AG08395 (cell line): ENCODE results near the gene RASSF8.

Experiments
- DNase-seq: peaks from one replicate; pipeline ENCODE4 v3.0.0; 2012; ENCODE audit warnings: mixed read lengths, low spot score

Gene RASSF8

DNA sequence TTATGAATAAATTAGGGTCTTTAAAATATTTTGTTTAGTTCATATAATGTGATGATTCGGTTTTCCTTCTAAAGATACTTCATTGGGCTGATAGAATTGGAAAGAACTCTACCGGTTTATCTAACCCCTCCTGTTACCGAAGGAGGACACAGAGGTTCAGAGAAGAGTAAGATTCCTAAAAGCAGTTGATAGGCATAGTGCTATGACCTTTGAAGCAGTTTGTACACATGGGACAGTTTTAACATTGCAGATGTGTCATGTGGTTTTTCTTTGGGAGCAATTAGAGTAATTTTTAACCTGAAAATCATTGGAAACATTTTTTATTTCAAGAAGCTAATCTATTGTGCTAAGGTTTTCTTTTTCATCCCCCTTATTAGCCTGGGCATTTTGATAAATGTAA is 103.5 kb downstream of the RASSF8 start:
- no peak for DNase-seq

DNA sequence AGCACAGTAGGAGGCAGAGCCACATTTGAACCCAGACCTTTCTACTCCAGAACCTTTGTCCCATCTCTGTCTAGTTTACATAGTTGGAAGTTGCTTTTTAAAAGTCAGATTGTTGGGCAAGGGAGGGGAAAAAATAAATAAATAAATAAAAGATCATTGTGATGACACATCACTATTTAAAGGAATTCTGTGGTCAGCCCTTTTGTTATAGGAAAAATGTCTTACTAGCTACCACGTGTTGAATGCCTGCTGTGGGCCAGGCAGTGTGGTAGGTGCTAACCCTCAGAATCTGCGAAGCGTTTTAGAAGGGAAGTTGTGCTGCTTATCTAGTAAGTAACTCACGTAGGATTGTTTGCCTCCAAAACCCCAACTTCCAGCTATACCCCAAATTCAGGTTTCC is 104.1 kb downstream of the RASSF8 start:
- DNase-seq: peak; percentile 62

DNA sequence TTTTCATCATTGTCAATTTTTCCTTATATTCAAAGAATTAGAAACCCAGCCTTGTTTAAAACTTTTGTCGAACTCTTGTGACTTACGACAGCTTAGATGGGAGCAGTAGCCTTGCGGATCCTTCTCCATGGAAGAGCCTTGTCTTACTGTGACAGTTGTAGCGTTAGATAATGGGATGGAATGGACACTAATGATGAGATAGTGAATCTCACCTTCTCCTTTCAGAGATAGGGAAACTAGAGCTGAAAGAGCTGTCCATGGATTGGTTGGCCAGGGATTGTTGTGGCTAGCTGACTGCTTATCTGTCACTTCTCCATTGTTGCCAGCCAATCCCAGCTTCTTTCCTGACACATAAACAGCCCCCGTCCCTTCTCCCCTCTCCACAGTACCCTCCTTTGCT is 107.0 kb downstream of the RASSF8 start:
- no peak for DNase-seq

DNA sequence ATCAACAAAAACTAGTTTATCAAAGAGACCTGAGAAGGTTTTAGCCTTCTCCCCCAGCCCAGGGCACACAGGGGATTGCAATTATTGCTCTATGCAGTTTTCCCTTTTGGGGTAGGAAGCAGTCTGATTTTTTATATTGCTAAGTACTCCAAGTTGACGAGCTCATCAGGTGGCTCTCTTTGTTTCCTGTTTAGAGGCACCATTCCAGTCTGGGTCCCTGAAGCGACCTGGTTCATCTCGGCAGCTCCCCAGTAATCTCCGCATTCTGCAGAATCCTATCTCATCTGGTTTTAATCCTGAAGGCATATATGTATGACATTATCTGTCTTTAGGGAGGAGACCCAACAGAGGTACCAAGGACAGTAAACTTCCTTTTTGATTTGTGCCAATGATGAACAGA is 110.0 kb downstream of the RASSF8 start:
- no peak for DNase-seq

DNA sequence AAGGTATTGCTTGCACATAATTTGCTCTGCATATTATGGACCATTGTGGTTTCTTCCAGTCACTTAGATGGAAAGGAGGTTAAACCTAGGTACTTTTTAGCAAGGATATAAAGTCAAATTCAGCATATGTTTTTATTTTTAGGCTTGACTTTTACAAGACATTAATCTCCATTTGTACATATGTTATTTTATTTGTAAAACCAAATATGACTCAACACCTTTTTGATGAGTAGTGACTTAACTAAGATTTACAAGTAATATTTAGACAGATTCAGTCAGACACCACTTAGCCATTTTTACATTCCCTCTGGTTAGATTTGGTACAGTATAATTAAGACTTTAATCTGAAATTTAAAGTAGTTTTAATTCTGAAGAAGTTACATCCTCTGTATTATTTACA is 111.3 kb downstream of the RASSF8 start:
- no peak for DNase-seq

DNA sequence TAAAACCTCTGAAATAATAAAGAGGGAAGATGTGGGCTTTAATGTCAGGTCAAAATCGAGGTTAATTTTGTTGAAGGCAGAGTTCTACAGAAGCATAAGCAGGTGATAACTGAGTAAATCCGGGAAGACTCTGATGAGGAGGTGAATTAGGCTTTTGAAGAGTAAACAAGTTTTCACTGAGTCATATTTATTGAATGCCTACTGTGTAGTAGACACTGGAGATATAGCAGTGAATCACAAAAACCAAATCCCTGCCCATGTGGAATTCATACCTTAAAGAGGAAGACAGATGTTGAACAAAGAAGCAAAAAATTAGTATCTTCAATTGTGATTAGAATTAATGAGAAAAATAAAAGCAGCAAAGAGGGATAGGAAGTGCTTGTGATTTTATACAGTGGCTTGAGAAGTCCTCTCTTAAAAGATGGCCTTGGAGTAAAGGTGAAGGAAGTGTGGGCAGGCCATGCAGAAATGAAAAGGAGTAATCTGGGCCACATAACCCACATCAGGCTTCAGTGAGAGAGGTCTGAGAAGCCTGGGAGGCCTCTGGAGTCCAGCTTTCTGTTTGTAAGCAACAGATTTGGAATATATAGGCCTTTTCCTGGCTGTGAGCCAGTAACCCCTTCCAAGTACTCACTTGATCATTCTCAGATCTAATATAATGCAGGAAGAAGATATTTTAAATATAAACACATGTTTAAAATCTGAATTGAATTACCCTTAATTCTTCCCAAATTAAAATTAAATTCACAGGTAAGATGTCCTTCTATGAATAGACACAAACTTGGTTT is 119.6 kb downstream of the RASSF8 start:
- DNase-seq: peak; percentile 22

DNA sequence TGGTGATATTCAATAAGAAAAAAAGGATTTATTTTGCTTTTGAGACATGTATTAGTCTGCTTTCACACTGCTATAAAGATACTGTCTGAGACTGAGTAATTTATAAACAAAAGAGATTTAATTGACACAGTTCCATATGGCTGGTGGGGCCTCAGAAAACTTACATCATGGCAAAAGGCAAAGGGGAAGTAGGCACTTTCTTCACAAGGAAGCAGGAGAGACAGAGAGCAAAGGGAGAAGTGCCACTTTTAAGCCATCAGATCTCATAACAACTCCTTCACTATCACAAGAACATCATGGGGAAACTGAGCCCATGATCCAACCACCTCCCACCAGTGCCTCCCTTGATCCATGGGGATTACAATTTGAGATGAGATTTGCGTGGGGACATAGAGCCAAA is 122.4 kb downstream of the RASSF8 start:
- DNase-seq: no peak

DNA sequence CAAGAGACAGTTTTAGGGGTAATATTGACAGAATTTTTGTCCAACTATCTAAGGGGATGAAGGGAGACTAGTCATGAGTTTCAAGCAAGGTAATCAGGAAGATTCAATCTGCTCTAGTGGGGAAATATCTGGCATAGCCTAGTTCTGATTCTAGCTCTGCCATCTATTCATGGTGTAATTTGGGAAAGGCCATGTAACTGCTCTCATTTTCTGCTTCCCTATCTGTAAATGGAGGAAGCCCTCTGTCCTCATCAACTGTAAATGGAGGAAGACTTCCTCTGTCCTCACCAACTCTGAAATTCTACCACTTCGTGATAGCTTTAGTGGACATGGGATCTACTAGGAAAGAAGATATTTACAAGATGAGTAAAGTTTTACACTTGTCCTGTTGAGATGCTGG is 128.5 kb downstream of the RASSF8 start:
- no peak for DNase-seq

DNA sequence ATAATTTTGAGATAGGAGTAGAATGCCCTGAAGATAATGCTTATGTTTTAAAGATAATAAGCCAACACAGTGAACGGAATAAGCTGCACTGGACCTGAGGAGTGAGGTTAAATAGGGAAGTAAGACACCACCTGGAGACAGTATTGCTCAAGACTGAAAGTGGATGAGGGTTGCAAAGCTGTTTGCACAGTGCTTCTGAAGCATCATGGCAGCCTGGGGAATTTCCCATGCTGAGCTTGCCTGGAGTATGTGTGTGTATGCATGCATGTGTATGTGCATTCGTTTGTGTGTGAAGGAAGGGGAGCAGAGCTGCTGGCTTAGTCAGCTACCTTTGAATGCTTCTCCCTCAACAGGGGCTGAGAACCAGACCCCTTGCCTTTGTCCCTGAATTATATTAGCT is 130.5 kb downstream of the RASSF8 start:
- no peak for DNase-seq

DNA sequence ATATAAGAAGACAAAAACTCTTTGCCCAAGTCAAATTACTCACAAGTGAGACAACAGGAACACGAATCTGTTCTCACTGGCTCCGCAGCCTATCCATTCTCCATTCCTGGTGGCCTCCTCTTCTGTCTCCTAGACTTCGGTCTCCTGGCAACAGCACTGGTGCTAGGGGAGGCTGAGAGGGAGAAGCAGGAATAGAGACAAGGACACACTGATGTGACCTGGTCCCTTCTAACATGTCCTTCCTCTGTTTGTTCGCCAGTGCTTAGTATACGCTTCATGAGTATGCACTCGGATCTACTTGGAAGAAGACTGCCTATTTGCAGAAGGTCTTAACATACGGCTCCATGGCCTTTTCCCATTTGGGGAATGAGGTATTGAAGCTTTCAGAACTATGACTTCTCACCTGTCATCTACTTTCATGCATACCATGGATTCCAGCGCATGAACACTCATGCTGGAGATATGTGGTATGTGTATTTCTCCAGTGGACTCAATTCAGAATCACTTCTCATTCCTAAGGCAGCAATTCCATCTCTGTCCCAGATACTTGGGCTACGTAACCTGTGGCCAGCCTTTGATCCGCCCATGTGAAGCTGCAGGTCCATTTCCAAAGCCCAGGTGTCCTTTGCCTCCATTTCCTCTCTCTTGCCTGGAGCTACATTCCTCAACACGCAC is 132.5 kb downstream of the RASSF8 start:
- DNase-seq: no peak

DNA sequence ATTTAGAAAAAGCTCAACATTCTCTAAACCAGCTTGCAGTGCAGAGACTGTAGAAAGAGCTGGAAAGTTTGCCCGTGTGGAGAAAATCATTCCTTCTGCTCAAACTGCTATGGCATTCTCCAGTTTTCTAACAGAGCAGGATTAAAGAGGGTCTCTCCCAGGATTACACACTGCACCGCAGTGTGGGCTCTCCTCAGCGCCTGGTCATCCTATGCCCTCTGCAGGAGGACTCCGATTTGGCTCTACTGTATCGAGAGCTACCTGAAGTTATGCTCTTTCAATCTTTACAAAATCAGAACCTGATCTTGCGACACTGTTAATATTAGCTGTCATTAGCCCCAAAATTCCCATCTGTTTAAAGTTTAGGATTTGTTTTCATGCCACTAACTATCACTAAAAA is 133.3 kb downstream of the RASSF8 start:
- DNase-seq: no peak

DNA sequence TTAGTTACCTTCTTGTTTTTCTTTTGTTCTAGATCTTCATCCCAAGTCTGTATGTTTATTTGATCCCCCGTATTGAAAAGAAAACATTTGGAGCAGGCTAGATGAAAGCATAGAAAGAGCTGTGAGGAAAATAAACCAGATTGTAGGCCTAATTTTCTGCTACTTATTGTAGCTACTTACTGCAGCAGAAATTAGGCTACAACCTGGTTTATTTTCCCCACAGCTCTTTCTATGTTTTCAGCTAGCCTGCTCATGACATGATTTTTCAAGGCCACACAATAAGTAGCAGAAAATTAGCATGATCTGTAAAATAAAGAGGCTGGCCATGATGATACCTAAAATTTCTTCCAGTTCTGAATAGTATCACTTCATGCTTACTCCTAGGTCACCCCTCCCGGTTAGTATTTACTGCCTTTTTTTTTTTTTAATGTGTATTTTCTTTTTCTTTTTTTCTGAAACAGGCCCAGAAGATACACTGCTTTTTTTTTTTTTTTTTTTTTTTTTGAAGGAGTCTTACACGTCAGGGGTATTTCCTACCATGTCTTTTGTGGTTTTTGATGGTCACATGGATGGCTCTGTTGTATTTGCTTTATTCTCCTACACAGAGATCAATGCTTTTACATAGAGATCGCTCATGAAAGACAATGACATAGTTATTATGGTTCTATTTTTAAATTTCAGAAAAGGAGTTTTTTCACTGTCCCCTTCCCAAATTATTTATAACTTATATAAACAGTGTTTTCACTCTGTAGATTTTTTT is 134.0 kb downstream of the RASSF8 start:
- no peak for DNase-seq

DNA sequence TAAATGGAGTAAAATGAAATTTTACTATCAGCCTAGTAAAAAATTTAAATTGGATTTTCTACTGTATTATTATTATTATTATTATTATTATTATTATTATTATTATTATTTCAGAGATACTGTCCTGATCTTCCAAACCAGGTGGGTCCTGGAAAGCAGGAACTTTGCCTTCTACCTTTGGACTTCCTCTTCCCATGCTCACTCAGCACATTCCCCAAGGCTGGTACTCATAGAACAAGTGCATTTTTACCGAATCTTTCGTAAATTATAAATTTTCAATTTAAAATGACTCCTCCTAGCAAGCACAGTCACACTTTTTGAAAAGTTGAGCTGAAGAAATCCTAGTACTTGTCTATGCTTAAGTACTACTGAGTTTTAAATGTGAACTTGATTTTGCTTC is 136.7 kb downstream of the RASSF8 start:
- no peak for DNase-seq

DNA sequence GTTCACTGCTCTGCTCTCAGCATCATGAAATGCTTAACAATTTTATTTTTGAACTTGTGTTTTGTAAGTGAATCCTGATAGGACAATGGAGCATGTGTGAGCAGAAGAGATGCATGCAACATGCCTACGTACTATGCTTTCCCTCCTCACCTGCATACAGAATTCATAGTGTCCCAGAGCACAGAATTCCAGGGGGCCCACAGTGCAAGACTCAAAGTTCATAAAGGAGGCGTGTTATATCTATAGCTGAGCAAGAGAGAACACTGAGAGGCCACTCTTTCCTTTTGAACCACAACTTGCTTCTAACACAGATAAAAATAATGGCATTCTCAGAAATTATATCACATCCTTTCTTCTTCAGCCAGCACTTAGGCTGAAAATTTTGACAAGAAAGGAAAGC is 137.6 kb downstream of the RASSF8 start:
- DNase-seq: no peak

DNA sequence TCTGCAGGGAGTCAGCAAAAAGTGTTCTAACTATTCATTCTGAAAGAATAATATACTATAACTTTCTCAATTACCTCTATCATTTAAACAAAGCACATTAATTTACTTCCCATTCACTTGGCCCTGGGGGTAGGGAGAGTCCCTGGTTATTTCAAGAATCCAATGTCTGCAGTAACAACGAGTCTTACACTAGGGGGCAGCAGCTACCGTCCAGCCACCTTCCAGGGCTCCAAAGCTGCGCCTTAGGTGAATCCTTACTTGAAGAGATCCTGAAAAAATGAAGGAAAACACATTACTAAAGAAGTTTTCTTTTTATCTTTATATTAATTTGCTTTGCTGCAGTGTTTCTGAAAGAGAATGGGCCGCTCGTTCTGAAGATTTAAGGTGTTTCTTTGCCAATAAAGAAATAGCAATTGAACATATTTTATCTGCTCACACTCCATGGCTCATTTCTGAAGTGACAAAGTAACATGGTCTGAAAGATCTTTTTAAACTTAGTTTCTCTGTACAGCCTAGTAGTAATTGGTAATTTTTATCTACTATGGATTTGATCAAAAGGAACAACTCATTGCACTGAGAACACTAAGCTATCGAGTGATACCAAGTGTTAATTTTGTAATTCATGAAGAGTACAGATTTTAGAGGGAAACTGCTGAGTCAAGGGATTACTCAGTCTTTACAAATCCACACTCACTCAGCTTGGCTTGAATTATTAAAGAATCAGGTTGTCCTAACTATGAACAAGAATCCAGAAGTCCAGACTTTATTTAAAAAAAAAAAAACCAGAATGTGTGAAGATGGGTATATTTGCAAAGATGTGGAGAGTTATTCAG is 138.8 kb downstream of the RASSF8 start:
- peak; percentile 87 for DNase-seq

DNA sequence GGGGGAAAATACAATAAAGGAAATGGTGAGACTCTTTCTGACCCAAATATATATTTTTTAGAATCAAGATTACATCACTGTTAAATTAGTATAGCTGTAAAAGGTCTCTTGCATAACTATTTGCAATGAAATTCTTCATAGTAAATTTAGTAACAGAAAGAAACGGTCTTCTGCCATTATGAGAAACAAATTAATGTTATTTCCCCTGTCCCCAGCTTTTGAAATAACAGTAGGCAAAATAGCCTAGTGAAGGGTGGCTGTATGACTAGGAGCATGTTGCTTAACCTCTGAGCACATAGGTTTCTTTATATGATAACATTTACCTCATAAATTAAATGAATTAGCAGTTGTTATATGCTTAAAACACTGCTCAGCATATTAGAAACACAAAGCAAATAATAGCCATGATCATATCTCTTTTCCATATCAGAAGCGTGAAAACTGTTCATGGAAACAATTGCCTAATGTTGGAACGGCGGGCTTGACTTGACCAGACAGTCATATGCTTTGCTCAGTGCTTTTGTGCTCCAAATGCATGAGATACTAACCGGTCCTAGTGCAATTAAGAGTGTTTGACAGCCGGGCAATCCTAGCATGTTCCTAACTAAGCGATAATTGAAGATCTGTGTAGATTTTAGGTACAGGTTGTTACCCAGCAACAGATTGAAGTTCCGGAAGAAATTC is 142.3 kb downstream of the RASSF8 start:
- DNase-seq: no peak

DNA sequence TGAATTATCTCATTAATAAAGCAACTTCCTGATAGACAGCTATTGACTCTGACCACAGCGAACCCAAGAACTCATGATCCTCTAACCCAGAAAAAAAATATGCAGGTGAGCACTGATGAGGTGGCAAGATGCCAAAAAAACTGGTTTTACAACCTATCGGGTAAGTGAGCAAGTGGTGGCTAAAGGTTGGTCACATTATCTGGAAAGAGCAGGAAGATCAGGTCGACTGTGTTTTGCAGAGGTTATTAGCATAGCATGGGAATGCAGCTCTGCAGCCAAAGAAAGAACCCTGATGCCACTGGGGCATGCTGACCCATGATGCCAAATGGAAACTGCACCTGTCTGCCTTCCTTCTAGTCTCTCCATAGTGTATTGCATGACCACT is 142.9 kb downstream of the RASSF8 start:
- no peak for DNase-seq

DNA sequence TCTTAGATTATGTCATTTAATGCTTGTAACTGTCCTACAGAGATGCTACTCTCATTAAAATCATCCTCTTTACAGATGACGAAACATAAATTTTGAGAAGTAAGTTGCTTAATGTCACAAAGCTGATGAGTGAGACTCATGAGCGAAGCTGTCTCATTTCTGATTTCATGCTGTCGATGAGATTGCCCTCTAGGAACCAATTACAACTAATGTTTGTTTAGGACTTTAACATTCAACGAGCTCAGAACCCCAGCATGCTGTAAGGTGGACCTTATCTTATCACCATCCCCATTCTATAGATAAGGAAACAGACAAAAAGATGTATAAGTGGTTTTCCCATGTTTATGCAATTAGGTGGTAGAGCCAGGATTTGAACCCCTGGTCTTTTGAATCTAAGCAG is 143.3 kb downstream of the RASSF8 start:
- no peak for DNase-seq

DNA sequence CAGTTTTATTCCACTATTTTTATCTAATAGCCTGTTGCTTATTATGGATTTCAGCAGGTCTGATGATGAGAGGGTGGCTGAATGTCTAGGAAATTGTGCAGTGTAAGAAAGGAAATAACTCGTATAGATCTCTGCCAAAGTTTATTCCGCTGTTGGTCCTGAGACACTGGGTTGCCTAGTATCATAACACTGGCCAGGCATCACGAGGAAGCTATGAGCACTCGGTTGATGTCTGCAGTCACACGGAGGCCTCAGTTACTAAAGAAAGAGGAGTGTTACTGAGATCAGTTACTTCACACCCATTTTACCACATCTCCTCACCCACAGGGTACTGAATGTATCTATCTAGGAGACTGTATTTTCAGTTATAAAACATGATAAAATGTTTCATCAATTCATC is 144.5 kb downstream of the RASSF8 start:
- no peak for DNase-seq

DNA sequence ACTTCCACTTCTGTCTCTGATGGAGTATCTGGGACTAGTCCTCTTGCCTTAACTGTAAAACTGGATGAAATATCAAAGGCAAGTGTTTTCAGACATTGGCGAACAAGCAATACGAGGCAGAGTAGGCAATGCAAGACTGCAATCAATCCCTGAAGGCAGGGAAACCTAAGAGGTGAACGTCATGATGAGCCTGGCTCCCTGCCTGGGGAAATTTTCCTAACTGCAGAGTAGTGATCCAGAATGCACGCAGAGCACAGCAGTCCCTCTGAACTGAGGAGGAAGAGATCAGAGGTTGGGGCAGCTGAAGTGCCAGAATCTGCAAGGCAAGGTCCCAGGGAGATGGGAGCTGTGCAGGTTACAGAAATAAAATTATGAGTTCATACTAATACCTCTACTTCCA is 147.9 kb downstream of the RASSF8 start:
- no peak for DNase-seq

DNA sequence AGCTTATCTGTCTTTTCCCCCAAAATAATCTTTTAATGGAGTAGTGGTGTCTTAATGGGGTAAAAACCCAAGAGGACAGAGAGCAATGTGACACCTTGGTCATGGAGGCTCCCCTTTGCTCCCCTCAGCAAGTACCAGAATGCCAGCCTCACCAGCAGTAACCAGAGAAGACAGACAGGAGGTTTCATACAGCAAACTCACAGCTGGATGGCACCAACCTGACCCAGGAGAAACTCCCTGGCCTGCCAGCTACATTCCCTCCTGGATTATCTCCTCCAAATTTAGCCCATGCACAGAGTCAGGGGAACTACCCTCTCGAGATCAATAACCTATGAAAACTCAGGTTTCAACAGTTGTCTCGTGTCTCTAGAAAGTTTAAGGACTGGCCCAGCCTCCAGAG is 150.4 kb downstream of the RASSF8 start:
- no peak for DNase-seq
